Dedifferentiated amniotic fluid mesenchymal stem cell (primary cell): ENCODE data around the gene PNMT.
A peak's percentile ranks its signal among the peaks of the same experiment; 100 is the strongest.

ENCODE experiments used
- DNase-seq: peaks from one replicate; pipeline ENCODE4 v3.0.0-alpha.2; 2016; ENCODE audit errors: extremely low spot score

Gene PNMT

GRCh38 chr17:39667945-39668924 lies at the start of gene PNMT:
TSS of gene PNMT (plus strand) at chr17:39668453. CDS start at chr17:39668476, 23 bp downstream.
- peak; percentile 36 for DNase-seq

GRCh38 chr17:39618956-39619785 lies 49.1 kb upstream of the PNMT start:
- no peak for DNase-seq

- no peak for DNase-seq
Measured at GRCh38 chr17:39619786-39620101, 48.5 kb upstream of the PNMT start.

GRCh38 chr17:39621523-39622379 lies 46.5 kb upstream of the PNMT start:
- peak; percentile 70 for DNase-seq

- no peak for DNase-seq
Measured at GRCh38 chr17:39622380-39623006, 45.8 kb upstream of the PNMT start.

- DNase-seq: peak; percentile 74
Measured at GRCh38 chr17:39623356-39623950, 44.8 kb upstream of the PNMT start.

- no peak for DNase-seq
Measured at GRCh38 chr17:39624313-39624712, 43.9 kb upstream of the PNMT start.

GRCh38 chr17:39625198-39625785 lies 43.0 kb upstream of the PNMT start:
- no peak for DNase-seq

GRCh38 chr17:39626171-39627046 lies 41.8 kb upstream of the PNMT start, which contains the start of gene PPP1R1B:
TSS of gene PPP1R1B (plus strand) at chr17:39626952. CDS start at chr17:39627393, 441 bp downstream.
- DNase-seq: no peak

GRCh38 chr17:39627047-39627711 lies 41.1 kb upstream of the PNMT start:
- no peak for DNase-seq

- no peak for DNase-seq
Measured at GRCh38 chr17:39627712-39628516, 40.3 kb upstream of the PNMT start.

- DNase-seq: no peak
Measured at GRCh38 chr17:39628655-39629493, 39.4 kb upstream of the PNMT start.

- no peak for DNase-seq
Measured at GRCh38 chr17:39629494-39629880, 38.8 kb upstream of the PNMT start.

GRCh38 chr17:39629898-39630297 lies 38.4 kb upstream of the PNMT start:
- DNase-seq: no peak

GRCh38 chr17:39631403-39631802 lies 36.9 kb upstream of the PNMT start:
- DNase-seq: no peak

- DNase-seq: no peak
Measured at GRCh38 chr17:39632153-39632941, 35.9 kb upstream of the PNMT start.
